Neural crest cell (in vitro differentiated cells): ENCODE data around the gene COL5A1. TPM values are rescaled to one million over a fixed set of nuclear protein-coding genes. Genes with fewer than 3 reads are reported as not detected.

Experiments
- DNase-seq: peaks from one replicate; pipeline ENCODE4 v3.0.0; 2021; ENCODE audit warnings: low read depth, mixed read lengths, low spot score
- H3K27ac Mint-ChIP-seq: one replicate; pipeline ENCODE4 v1.8.0; 2021; ENCODE audit warnings: mild to moderate bottlenecking, mixed read lengths; ENCODE audit not compliant: unreplicated experiment
- H3K27me3 Mint-ChIP-seq: 2 replicates; pipeline ENCODE4 v1.8.0; 2021; ENCODE audit warnings: low read depth, mild to moderate bottlenecking, mixed read lengths
- H3K36me3 Mint-ChIP-seq: 2 replicates; pipeline ENCODE4 v1.8.0; 2021; ENCODE audit warnings: low read depth, mild to moderate bottlenecking, mixed read lengths
- H3K4me1 Mint-ChIP-seq: 2 replicates; pipeline ENCODE4 v1.8.0; 2021; ENCODE audit warnings: mixed read lengths
- H3K4me3 Mint-ChIP-seq: one replicate; pipeline ENCODE4 v1.8.0; 2021; ENCODE audit warnings: mild to moderate bottlenecking, mixed read lengths
- H3K9me3 Mint-ChIP-seq: 2 replicates; pipeline ENCODE4 v1.8.0; 2021; ENCODE audit warnings: mixed read lengths
- CTCF ChIP-seq: fragments of 200-600 bp; sonication (generic); conservative IDR thresholded peaks from 2 replicates; pipeline ENCODE4 v1.5.0; 2021; ENCODE audit warnings: antibody characterized with exemption, mild to moderate bottlenecking
- total RNA-seq: library from RNA; stranded (reverse); gene quantifications from 2 replicates; pipeline ENCODE4 v1.2.1, GENCODE V29; 2021

COL5A1 gene
- total RNA-seq, 1 donor from 2014 or later = 19.4 TPM

DNA sequence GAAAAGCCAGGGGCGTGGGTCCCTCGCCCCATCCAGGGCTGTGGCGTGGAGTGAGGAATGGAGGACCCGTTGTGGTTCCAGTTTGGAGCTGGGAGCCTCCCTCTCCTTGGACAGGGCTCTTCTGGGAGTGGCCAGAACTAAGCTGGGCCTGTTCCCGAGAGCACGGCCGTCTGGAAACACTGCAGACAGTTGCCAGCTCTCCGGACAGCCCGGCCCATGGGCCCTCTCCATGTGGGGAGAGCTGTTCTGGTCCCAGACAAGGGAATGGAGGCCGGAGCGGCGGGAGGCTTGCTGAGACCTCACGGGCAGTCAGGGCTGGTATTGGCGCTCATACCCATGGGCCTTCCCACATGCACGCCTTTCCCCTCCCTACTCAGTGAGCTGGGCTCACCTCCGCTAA is 193.8 kb downstream of the COL5A1 start:
- Mint-ChIP-seq H3K27ac (no peak overlapping the region), H3K27me3 (no peaks in the 10 kb centered on the region), H3K4me3 (no peak overlapping the region), H3K36me3 (no peaks in the 10 kb centered on the region), H3K4me1 (no peaks in the 10 kb centered on the region), H3K9me3 (no peaks in the 10 kb centered on the region)
- TF ChIP-seq CTCF = no peak
- DNase-seq = no peak

GRCh38 chr9:134835987-134836386 is 194.4 kb downstream of the COL5A1 start:
- H3K4me3 Mint-ChIP-seq = no peak overlapping the region
- H3K4me1 Mint-ChIP-seq = no peaks in the 10 kb centered on the region
- no peak for DNase-seq
- no peak overlapping the region for H3K27ac Mint-ChIP-seq
- H3K27me3 Mint-ChIP-seq = no peaks in the 10 kb centered on the region
- H3K36me3 Mint-ChIP-seq = no peaks in the 10 kb centered on the region
- H3K9me3 Mint-ChIP-seq = no peaks in the 10 kb centered on the region
- TF ChIP-seq CTCF = no peak

- H3K36me3 Mint-ChIP-seq = no peaks in the 10 kb centered on the region
- H3K9me3 Mint-ChIP-seq = no peaks in the 10 kb centered on the region
- H3K4me3 Mint-ChIP-seq = no peak overlapping the region
- H3K4me1 Mint-ChIP-seq = no peaks in the 10 kb centered on the region
- no peak overlapping the region for H3K27ac Mint-ChIP-seq
- H3K27me3 Mint-ChIP-seq = no peaks in the 10 kb centered on the region
- no peak for TF ChIP-seq CTCF
- no peak for DNase-seq
These were observed 194.9 kb downstream of the COL5A1 start for GRCh38 chr9:134836406-134836970.

GRCh38 chr9:134837529-134837928 is 195.9 kb downstream of the COL5A1 start:
- no peaks in the 10 kb centered on the region for H3K9me3 Mint-ChIP-seq
- TF ChIP-seq CTCF = no peak
- H3K4me1 Mint-ChIP-seq = no peaks in the 10 kb centered on the region
- H3K4me3 Mint-ChIP-seq = no peak overlapping the region
- H3K36me3 Mint-ChIP-seq = no peaks in the 10 kb centered on the region
- H3K27ac Mint-ChIP-seq = no peak overlapping the region
- no peaks in the 10 kb centered on the region for H3K27me3 Mint-ChIP-seq
- DNase-seq = no peak

DNA sequence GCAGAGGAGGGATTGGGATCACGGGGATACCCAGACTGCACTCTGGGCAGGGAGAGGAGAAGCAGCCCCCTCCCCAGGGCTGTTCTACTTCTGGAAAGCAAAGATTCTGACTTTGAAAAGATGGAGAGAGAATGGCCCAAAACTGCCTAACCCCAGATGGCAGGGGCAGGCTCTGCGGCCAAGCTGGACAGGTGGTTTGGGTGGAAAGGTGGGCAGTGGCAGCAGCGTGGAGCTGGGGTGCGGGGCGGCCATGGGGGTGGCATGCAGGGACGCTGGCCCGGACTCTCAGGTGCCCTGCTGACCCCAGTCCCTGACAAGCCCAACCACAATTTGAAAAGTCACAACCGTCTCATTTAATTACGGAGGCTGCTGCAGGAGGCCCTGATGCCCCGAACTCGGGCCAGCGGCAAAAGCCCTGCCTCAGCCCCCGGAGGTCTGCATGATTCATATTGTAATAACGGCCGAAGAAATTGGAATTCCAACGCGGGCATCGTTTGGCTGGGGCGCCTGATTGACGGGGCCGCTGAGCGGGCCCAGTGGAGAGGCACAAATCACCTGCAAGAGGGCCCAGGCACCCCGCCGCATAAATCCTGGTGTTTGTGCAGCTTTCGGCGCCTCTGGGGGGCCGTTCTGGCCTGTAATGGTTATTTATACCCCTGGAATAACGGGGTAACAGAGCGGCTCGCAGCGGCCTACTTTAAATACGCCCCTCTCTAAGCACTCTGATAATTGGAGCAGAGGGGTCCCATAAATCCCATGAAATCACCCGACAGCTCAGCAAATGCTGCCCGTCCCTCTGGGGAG is 197.2 kb downstream of the COL5A1 start:
- Mint-ChIP-seq H3K36me3 (no peaks in the 10 kb centered on the region), H3K4me1 (no peaks in the 10 kb centered on the region), H3K9me3 (no peaks in the 10 kb centered on the region), H3K27me3 (no peaks in the 10 kb centered on the region), H3K4me3 (no peak overlapping the region), H3K27ac (no peak overlapping the region)
- no peak for TF ChIP-seq CTCF
- DNase-seq = no peak
